Cardiac muscle cell (in vitro differentiated cells and primary cell): ENCODE results near the gene JUP. TPM values are rescaled to one million over a fixed set of nuclear protein-coding genes. Genes with fewer than 3 reads are reported as not detected.
A peak's percentile ranks its signal among the peaks of the same experiment; 100 is the strongest.

Experiments
- DNase-seq, 2 donors: peaks; one replicate each; pipeline versions ENCODE4 v3.0.0 to v3.0.0-alpha.2; 2010 to 2017; ENCODE audit warnings: low read depth in 1 of 2, low spot score in 1 of 2
- H3K27ac ChIP-seq: fragments of 200-600 bp; sonication (generic); 2 replicates; pipeline ENCODE4 v1.5.1; 2016
- H3K27me3 ChIP-seq: fragments of 200-600 bp; sonication (generic); 2 replicates; pipeline ENCODE4 v1.6.0; 2016; ENCODE audit warnings: control low read depth
- H3K36me3 ChIP-seq: fragments of 200-600 bp; sonication (generic); 2 replicates; pipeline ENCODE4 v1.5.1; 2016; ENCODE audit warnings: control low read depth
- H3K4me1 ChIP-seq: fragments of 200-600 bp; sonication (generic); 2 replicates; pipeline ENCODE4 v1.8.1; 2017; ENCODE audit warnings: low read depth, mild to moderate bottlenecking, mixed run types
- H3K4me3 ChIP-seq: fragments of 200-600 bp; sonication (generic); 2 replicates; pipeline ENCODE4 v1.5.1; 2016; ENCODE audit warnings: mild to moderate bottlenecking
- H3K9me3 ChIP-seq: fragments of 200-600 bp; sonication (generic); 2 replicates; pipeline ENCODE4 v1.5.1; 2017; ENCODE audit warnings: low read depth, mild to moderate bottlenecking, control low read depth
- CTCF ChIP-seq: IDR thresholded peaks from 2 replicates; pipeline ENCODE4 v1.5.1; 2012; ENCODE audit warnings: low read depth, mild to moderate bottlenecking, low read length
- polyA plus RNA-seq: library from polyadenylated mRNA; unstranded; fragments of >200 nt; fragmentation: Nextera tagmentation; extraction: Ambion mirVana; gene quantifications from 2 replicates; pipeline ENCODE4 v1.2.1, GENCODE V29; 2016
- total RNA-seq: library from RNA; depleted of rRNA; stranded (reverse); fragments of >200 nt; gene quantifications from 2 replicates; pipeline ENCODE4 v1.2.3, GENCODE V29; 2016

JUP gene
- total and polyA plus RNA-seq, 2 experiments from 2014 or later, result 160 to 296 TPM

DNA sequence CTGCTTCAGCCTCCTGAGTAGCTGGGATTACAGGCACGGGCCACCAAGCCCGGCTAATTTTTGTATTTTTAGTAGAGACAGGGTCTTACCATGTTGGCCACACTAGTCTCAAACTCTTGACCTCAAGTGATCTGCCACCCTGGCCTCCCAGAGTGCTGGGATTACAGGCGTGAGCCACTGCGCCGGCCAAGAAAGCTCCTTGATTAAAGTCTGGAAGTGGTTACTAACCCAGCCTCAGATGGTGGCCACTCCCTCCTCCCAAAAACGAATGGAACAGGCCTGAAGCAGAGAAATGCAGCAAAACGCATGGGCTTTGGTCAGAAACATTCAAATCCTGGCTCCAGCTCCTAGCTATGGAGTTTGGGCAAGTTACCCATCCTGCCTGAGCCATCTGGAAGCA, 37.6 kb upstream of the JUP start:
- Histone ChIP-seq H3K9me3 (no peaks in the 10 kb centered on the region), H3K4me3 (no peak overlapping the region), H3K27ac (peak overlapping the region; percentile 39), H3K27me3 (no peaks in the 10 kb centered on the region), H3K4me1 (no peaks in the 10 kb centered on the region), H3K36me3 (peaks cover 21% of the 10 kb centered on the region)
- no peak for DNase-seq
- no peak for TF ChIP-seq CTCF

GRCh38 chr17:41823580-41823979, 37.1 kb upstream of the JUP start:
- H3K27me3 ChIP-seq, result no peaks in the 10 kb centered on the region
- no peak for DNase-seq
- H3K9me3 ChIP-seq, result no peaks in the 10 kb centered on the region
- H3K4me1 ChIP-seq, result no peaks in the 10 kb centered on the region
- H3K36me3 ChIP-seq, result peaks cover 18% of the 10 kb centered on the region
- no peak overlapping the region for H3K4me3 ChIP-seq
- peak overlapping the region; percentile 47 for H3K27ac ChIP-seq
- no peak for TF ChIP-seq CTCF

DNA sequence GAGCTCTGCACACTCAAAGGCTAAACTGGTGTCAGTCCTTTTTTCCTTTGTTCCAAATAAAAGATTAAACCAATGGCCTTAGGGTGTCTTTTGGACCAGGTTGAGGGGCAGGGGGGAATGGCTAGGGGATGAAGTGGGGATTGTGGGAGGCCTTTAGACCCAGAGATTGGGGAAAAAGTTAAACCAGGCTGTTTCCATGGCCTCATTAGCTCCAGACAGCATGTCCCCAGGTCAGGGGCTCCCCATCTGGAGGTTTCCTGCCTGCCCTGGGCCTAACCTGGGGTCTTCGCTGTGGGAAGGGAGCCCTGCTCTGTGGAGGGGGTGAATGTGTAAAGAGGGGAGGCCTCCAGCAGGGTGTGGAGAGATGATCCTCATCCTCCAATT, 36.6 kb upstream of the JUP start:
- no peak for TF ChIP-seq CTCF
- Histone ChIP-seq H3K27ac (peak overlapping the region; percentile 47), H3K9me3 (no peaks in the 10 kb centered on the region), H3K4me1 (no peaks in the 10 kb centered on the region), H3K36me3 (peaks cover 20% of the 10 kb centered on the region), H3K4me3 (no peak overlapping the region), H3K27me3 (no peaks in the 10 kb centered on the region)
- DNase-seq, result no peak

GRCh38 chr17:41822216-41823140, 36.0 kb upstream of the JUP start:
- no peaks in the 10 kb centered on the region for H3K4me1 ChIP-seq
- no peak for TF ChIP-seq CTCF
- no peaks in the 10 kb centered on the region for H3K27me3 ChIP-seq
- peaks cover 16% of the 10 kb centered on the region for H3K36me3 ChIP-seq
- peak overlapping the region; percentile 47 for H3K27ac ChIP-seq
- H3K4me3 ChIP-seq, result no peak overlapping the region
- no peak for DNase-seq
- no peaks in the 10 kb centered on the region for H3K9me3 ChIP-seq

GRCh38 chr17:41821776-41822175, 35.3 kb upstream of the JUP start:
- H3K4me3 ChIP-seq, result no peak overlapping the region
- TF ChIP-seq CTCF, result no peak
- DNase-seq, result no peak
- no peaks in the 10 kb centered on the region for H3K4me1 ChIP-seq
- H3K27ac ChIP-seq, result peak overlapping the region; percentile 47
- peaks cover 14% of the 10 kb centered on the region for H3K36me3 ChIP-seq
- H3K9me3 ChIP-seq, result no peaks in the 10 kb centered on the region
- no peaks in the 10 kb centered on the region for H3K27me3 ChIP-seq
